Smooth muscle cell (in vitro differentiated cells): ENCODE results near the gene LTC4S. TPM values are rescaled to one million over a fixed set of nuclear protein-coding genes. Genes with fewer than 3 reads are reported as not detected.

Experiments used
- DNase-seq: peaks from one replicate; lab custom pipeline; 2025; ENCODE audit not compliant: unreplicated experiment; lab: John Stamatoyannopoulos, UW
- H2AFZ ChIP-seq: fragments of 200-600 bp; sonication (generic); 2 replicates; pipeline ENCODE4 v1.6.0; 2016; ENCODE audit warnings: antibody characterized with exemption, low read depth, mild to moderate bottlenecking
- H3F3A ChIP-seq: fragments of 200-600 bp; sonication (generic); 2 replicates; pipeline ENCODE4 v1.6.0; 2017; ENCODE audit warnings: antibody characterized with exemption, low read depth
- H3K27ac ChIP-seq: fragments of 200-600 bp; sonication (generic); 2 replicates; pipeline ENCODE4 v1.5.1; 2016; ENCODE audit warnings: low read depth, mild to moderate bottlenecking
- H3K27me3 ChIP-seq: fragments of 200-600 bp; sonication (generic); 2 replicates; pipeline ENCODE4 v1.6.1; 2016; ENCODE audit warnings: low read depth, mild to moderate bottlenecking
- H3K36me3 ChIP-seq: fragments of 200-600 bp; sonication (generic); 2 replicates; pipeline ENCODE4 v1.5.1; 2016; ENCODE audit warnings: low read depth
- H3K4me1 ChIP-seq: fragments of 200-600 bp; sonication (generic); 2 replicates; pipeline ENCODE4 v1.5.1; 2016; ENCODE audit warnings: low read depth
- H3K4me2 ChIP-seq: fragments of 200-600 bp; sonication (generic); 2 replicates; pipeline ENCODE4 v1.6.0; 2016; ENCODE audit warnings: mild to moderate bottlenecking
- H3K4me3 ChIP-seq: fragments of 200-600 bp; sonication (generic); 2 replicates; pipeline ENCODE4 v1.5.1; 2016; ENCODE audit warnings: mild to moderate bottlenecking
- H3K79me2 ChIP-seq: fragments of 200-600 bp; sonication (generic); 2 replicates; pipeline ENCODE4 v1.6.0; 2016; ENCODE audit warnings: low read depth, mild to moderate bottlenecking
- H3K9ac ChIP-seq: fragments of 200-600 bp; sonication (generic); 2 replicates; pipeline ENCODE4 v1.6.0; 2016; ENCODE audit warnings: low read depth
- H3K9me3 ChIP-seq: fragments of 200-600 bp; sonication (generic); replicated peaks from 2 replicates; pipeline ENCODE4 v1.5.1; 2016; ENCODE audit warnings: low read depth
- H4K20me1 ChIP-seq: fragments of 200-600 bp; sonication (generic); 2 replicates; pipeline ENCODE4 v1.6.0; 2016; ENCODE audit warnings: low read depth
- WGBS: methylation state at CpG from one replicate; pipeline ENCODE4 v1.1.7; 2016; ENCODE audit warnings: low lambda C conversion rate; 5-methylcytosine and 5-hydroxymethylcytosine counted together
- polyA plus RNA-seq: library from polyadenylated mRNA; unstranded; fragments of >200 nt; fragmentation: Nextera tagmentation; extraction: Ambion mirVana; gene quantifications from 2 replicates; pipeline ENCODE4 v1.2.1, GENCODE V29; 2016
- total RNA-seq: library from RNA; depleted of rRNA; stranded (reverse); fragments of >200 nt; gene quantifications from 2 replicates; pipeline ENCODE4 v1.2.3, GENCODE V29; 2014
- TF ChIP-seq, protein P1 (sequence below): fragments of 200-600 bp; sonication (generic); IDR thresholded peaks from 2 replicates; pipeline ENCODE4 v1.5.1; 2017; ENCODE audit warnings: borderline replicate concordance, mild to moderate bottlenecking, antibody characterized with exemption; ENCODE audit not compliant: insufficient read depth, poor library complexity, severe bottlenecking

The LTC4S gene
- total and polyA plus RNA-seq, 2 experiments from 2014 or later = not detected

DNA sequence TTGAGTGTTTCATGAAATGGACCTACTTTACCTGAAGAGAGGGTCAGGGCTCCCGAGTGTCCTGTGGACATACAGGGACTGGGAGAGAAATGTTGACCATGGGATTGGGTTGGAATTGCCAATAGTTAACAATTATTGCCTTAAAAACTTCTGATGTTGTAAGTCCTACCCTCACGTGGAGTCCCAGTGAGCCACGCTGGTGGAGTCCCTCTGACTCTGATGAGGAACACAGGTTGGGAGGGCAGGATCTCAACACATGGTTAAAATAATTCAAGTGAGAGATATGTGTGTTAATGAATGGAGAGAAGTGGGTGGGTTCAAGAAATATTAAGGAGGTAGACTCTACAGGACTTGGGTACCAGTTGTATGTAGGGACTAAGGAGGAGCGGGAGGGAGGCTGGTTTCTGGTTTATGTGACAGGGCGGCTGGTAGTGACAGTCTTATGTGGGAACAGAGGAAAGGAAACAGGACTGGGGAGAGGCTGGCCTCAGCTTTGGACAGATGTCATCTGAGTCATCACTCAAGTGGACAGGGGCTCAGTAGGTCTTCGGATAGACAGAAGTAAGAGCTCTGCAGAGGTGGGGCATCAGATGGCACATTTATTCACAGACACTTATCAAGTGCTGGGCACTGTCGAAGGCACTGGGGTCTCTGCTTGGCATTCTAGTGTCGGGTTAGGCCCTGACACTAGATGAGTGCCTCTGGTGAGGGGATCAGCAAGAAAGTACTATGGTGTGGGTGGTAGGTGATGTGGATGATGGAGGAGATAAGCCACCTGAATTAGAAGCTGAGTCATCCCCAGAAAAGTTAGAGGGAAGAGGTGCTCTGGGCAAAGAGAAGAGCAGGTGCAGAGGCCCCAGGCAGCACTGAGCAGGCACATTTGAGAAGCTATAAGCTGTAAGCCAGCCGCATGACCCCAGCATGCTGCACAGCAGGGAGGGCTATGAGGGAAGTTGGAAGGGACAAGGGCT is 33.9 kb upstream of the LTC4S start:
- peaks cover 78% of the 10 kb centered on the region for H3K79me2 ChIP-seq
- no peak overlapping the region for H3K4me2 ChIP-seq
- H3K27ac ChIP-seq = peak overlapping the region; percentile 25
- H3K4me1 ChIP-seq = peaks cover 14% of the 10 kb centered on the region
- 67% methylated on average over 9 of the region's 9 CpGs for WGBS
- no peaks in the 10 kb centered on the region for H3K27me3 ChIP-seq
- H3K9me3 ChIP-seq = no peaks in the 10 kb centered on the region
- H3K9ac ChIP-seq = no peak overlapping the region
- no peak overlapping the region for H3K4me3 ChIP-seq
- no peaks in the 10 kb centered on the region for H3K36me3 ChIP-seq
- no peak for DNase-seq
- H3F3A ChIP-seq = peaks cover 14% of the 10 kb centered on the region
- TF ChIP-seq, protein P1, sequence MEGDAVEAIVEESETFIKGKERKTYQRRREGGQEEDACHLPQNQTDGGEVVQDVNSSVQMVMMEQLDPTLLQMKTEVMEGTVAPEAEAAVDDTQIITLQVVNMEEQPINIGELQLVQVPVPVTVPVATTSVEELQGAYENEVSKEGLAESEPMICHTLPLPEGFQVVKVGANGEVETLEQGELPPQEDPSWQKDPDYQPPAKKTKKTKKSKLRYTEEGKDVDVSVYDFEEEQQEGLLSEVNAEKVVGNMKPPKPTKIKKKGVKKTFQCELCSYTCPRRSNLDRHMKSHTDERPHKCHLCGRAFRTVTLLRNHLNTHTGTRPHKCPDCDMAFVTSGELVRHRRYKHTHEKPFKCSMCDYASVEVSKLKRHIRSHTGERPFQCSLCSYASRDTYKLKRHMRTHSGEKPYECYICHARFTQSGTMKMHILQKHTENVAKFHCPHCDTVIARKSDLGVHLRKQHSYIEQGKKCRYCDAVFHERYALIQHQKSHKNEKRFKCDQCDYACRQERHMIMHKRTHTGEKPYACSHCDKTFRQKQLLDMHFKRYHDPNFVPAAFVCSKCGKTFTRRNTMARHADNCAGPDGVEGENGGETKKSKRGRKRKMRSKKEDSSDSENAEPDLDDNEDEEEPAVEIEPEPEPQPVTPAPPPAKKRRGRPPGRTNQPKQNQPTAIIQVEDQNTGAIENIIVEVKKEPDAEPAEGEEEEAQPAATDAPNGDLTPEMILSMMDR = no peak
- H4K20me1 ChIP-seq = peaks cover 98% of the 10 kb centered on the region
- H2AFZ ChIP-seq = no peak overlapping the region

DNA sequence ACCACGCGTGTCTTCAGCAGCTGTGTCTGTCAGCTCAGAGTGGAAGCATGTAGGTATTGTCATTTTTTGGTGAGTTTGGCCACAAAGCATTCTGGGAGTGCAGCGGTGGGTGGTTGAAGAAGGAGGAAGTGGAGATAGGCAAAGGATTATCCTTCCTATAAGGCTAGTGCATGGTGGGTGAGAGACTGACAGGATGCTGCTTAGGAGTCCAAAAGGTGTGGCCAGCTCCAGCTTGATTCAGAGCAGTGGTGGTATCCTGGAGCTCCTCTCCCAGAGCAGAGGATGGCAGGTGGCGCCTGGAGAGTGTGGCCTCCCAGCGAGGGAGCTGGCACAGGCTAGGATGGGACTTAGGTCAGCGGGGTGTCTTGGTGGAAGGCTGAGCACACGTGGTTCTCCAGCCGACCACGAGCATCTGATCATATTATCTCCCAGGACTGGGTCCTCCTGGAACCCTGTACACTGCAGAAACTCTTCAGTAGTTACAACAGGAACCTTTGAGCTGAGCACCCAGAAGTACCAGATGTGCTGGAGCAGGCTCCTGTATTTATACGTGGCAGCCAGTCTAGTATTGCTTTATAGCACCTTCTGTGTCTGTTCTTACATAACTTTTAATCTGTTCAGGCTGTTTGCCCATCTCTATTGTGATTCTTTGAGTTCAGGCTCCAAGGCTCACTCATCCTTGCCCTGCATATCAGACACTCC is 31.6 kb upstream of the LTC4S start:
- Histone ChIP-seq H3K27me3 (no peaks in the 10 kb centered on the region), H2AFZ (no peak overlapping the region), H3K4me3 (no peak overlapping the region), H3K79me2 (peaks cover 56% of the 10 kb centered on the region), H3K36me3 (no peaks in the 10 kb centered on the region), H3K4me2 (peak overlapping the region; percentile 29), H3F3A (peaks cover 26% of the 10 kb centered on the region), H4K20me1 (peaks cover 98% of the 10 kb centered on the region), H3K4me1 (peaks cover 25% of the 10 kb centered on the region), H3K9me3 (no peaks in the 10 kb centered on the region), H3K9ac (no peak overlapping the region), H3K27ac (peak overlapping the region; percentile 94)
- 70% methylated on average over 10 of the region's 10 CpGs for WGBS
- DNase-seq = no peak
- TF ChIP-seq, protein P1 = no peak

- H3K4me1 ChIP-seq = peaks cover 25% of the 10 kb centered on the region
- H2AFZ ChIP-seq = no peak overlapping the region
- no peaks in the 10 kb centered on the region for H3K27me3 ChIP-seq
- 23% methylated on average over 3 of the region's 3 CpGs for WGBS
- no peaks in the 10 kb centered on the region for H3K9me3 ChIP-seq
- H3K4me2 ChIP-seq = peak overlapping the region; percentile 29
- no peak overlapping the region for H3K4me3 ChIP-seq
- H3K9ac ChIP-seq = no peak overlapping the region
- H3K27ac ChIP-seq = peak overlapping the region; percentile 94
- H3K79me2 ChIP-seq = peaks cover 56% of the 10 kb centered on the region
- H3F3A ChIP-seq = peaks cover 26% of the 10 kb centered on the region
- peaks cover 98% of the 10 kb centered on the region for H4K20me1 ChIP-seq
- H3K36me3 ChIP-seq = no peaks in the 10 kb centered on the region
- DNase-seq = no peak
- TF ChIP-seq, protein P1 = no peak
Measured at GRCh38 chr5:179762781-179763176, 31.0 kb upstream of the LTC4S start.
